Measurements from ENCODE around the gene GPC6. TPM values are rescaled to one million over a fixed set of nuclear protein-coding genes. Genes with fewer than 3 reads are reported as not detected.

The GPC6 gene
- polyA plus RNA-seq, 1 donor from 2014 or later = 9.0 TPM

DNA sequence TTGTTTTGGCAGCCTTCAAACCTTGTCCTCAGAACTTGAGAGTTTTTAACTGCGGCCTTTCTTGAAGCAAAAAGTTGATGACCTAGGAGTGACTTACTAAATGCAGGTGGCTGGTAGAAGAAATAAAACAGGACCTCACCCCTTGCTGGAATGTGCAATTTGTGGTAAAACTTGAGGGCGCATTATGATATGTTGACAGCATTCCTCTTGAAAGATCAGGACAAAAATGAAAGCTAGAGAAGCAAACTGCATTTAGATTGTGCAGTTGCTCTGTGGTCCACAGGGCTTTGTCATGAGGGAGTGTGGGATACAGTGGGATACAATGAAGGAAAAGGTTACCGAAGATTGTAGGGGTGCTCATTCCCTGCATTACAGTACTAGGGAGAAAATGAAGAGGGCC, 504.2 kb downstream of the GPC6 start:
- H3K27me3 ChIP-seq (ENCODE audit: insufficient read depth, low read depth, low read length) = no peaks in the 10 kb centered on the region
- H3K9me2 ChIP-seq (ENCODE audit: insufficient read depth, low read length) = no peaks in the 10 kb centered on the region
- no peak for TF ChIP-seq EZH2 (IDR thresholded peaks at IDR 0.05; ENCODE audit: borderline replicate concordance, insufficient read depth, low read length, poor library complexity, severe bottlenecking)
- TF ChIP-seq, protein P1, sequence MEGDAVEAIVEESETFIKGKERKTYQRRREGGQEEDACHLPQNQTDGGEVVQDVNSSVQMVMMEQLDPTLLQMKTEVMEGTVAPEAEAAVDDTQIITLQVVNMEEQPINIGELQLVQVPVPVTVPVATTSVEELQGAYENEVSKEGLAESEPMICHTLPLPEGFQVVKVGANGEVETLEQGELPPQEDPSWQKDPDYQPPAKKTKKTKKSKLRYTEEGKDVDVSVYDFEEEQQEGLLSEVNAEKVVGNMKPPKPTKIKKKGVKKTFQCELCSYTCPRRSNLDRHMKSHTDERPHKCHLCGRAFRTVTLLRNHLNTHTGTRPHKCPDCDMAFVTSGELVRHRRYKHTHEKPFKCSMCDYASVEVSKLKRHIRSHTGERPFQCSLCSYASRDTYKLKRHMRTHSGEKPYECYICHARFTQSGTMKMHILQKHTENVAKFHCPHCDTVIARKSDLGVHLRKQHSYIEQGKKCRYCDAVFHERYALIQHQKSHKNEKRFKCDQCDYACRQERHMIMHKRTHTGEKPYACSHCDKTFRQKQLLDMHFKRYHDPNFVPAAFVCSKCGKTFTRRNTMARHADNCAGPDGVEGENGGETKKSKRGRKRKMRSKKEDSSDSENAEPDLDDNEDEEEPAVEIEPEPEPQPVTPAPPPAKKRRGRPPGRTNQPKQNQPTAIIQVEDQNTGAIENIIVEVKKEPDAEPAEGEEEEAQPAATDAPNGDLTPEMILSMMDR (IDR thresholded peaks at IDR 0.05; ENCODE audit: poor library complexity, severe bottlenecking) = no peak
- H3F3A ChIP-seq (ENCODE audit: insufficient read depth, low read length, poor library complexity, severe bottlenecking) = peaks cover 4% of the 10 kb centered on the region
- no peaks in the 10 kb centered on the region for H3K79me2 ChIP-seq (replicated peaks; ENCODE audit: insufficient read depth, low read length)
- no peaks in the 10 kb centered on the region for H3K9me3 ChIP-seq (ENCODE audit: low read length)
- no peaks in the 10 kb centered on the region for H3K36me3 ChIP-seq (ENCODE audit: insufficient read depth, low read length)
- no peak overlapping the region for H2AFZ ChIP-seq (ENCODE audit: low read depth, low read length)
- no peak overlapping the region for H3K9ac ChIP-seq (ENCODE audit: low read length)
- no peak overlapping the region for H3K27ac ChIP-seq (ENCODE audit: low read length)
- no peak overlapping the region for H3K4me3 ChIP-seq (ENCODE audit: low read length)
- no peaks in the 10 kb centered on the region for H4K20me1 ChIP-seq (ENCODE audit: insufficient read depth)
- H3K4me2 ChIP-seq (ENCODE audit: low read length) = no peak overlapping the region

GRCh38 chr13:93732186-93732585, 505.6 kb downstream of the GPC6 start:
- Histone ChIP-seq H3K4me2 (ENCODE audit: low read length) (no peak overlapping the region), H3K9ac (ENCODE audit: low read length) (no peak overlapping the region), H3K36me3 (ENCODE audit: insufficient read depth, low read length) (no peaks in the 10 kb centered on the region), H3K4me3 (ENCODE audit: low read length) (no peak overlapping the region), H3K9me2 (ENCODE audit: insufficient read depth, low read length) (no peaks in the 10 kb centered on the region), H2AFZ (ENCODE audit: low read depth, low read length) (no peak overlapping the region), H3K27ac (ENCODE audit: low read length) (peak overlapping the region; percentile 8), H3F3A (ENCODE audit: insufficient read depth, low read length, poor library complexity, severe bottlenecking) (peaks cover 4% of the 10 kb centered on the region), H3K79me2 (replicated peaks; ENCODE audit: insufficient read depth, low read length) (no peaks in the 10 kb centered on the region), H3K27me3 (ENCODE audit: insufficient read depth, low read depth, low read length) (no peaks in the 10 kb centered on the region), H3K9me3 (ENCODE audit: low read length) (no peaks in the 10 kb centered on the region), H4K20me1 (ENCODE audit: insufficient read depth) (no peaks in the 10 kb centered on the region)
- TF ChIP-seq, protein P2, sequence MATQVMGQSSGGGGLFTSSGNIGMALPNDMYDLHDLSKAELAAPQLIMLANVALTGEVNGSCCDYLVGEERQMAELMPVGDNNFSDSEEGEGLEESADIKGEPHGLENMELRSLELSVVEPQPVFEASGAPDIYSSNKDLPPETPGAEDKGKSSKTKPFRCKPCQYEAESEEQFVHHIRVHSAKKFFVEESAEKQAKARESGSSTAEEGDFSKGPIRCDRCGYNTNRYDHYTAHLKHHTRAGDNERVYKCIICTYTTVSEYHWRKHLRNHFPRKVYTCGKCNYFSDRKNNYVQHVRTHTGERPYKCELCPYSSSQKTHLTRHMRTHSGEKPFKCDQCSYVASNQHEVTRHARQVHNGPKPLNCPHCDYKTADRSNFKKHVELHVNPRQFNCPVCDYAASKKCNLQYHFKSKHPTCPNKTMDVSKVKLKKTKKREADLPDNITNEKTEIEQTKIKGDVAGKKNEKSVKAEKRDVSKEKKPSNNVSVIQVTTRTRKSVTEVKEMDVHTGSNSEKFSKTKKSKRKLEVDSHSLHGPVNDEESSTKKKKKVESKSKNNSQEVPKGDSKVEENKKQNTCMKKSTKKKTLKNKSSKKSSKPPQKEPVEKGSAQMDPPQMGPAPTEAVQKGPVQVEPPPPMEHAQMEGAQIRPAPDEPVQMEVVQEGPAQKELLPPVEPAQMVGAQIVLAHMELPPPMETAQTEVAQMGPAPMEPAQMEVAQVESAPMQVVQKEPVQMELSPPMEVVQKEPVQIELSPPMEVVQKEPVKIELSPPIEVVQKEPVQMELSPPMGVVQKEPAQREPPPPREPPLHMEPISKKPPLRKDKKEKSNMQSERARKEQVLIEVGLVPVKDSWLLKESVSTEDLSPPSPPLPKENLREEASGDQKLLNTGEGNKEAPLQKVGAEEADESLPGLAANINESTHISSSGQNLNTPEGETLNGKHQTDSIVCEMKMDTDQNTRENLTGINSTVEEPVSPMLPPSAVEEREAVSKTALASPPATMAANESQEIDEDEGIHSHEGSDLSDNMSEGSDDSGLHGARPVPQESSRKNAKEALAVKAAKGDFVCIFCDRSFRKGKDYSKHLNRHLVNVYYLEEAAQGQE (IDR thresholded peaks at IDR 0.05; ENCODE audit: borderline replicate concordance) = peak; percentile 57
- TF ChIP-seq, protein P1 (IDR thresholded peaks at IDR 0.05; ENCODE audit: poor library complexity, severe bottlenecking) = no peak
- no peak for TF ChIP-seq EZH2 (IDR thresholded peaks at IDR 0.05; ENCODE audit: borderline replicate concordance, insufficient read depth, low read length, poor library complexity, severe bottlenecking)
- TF ChIP-seq TAF1 (IDR thresholded peaks at IDR 0.05; ENCODE audit: low read depth) = no peak

DNA sequence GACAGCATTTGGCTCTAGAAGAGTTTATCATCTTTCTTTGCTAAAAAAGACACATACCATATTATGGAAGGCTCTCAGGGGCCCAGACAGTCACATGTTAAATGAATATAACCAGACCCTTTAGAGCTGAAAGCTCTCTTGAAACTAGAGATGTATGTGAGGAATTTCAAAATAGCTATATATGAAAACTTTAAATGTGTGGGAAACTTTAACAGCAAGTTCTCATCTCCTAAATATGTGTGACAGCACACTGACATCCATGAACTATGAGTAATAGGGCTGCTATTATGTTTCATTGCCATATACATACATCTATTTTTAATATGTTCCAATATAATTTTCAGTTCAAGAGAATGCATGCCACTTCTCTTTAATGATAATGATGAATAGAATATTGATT, 509.5 kb downstream of the GPC6 start:
- H3K36me3 ChIP-seq (ENCODE audit: insufficient read depth, low read length) = no peaks in the 10 kb centered on the region
- H2AFZ ChIP-seq (ENCODE audit: low read depth, low read length) = no peak overlapping the region
- no peak overlapping the region for H3K27ac ChIP-seq (ENCODE audit: low read length)
- no peaks in the 10 kb centered on the region for H3K27me3 ChIP-seq (ENCODE audit: insufficient read depth, low read depth, low read length)
- H3K4me2 ChIP-seq (ENCODE audit: low read length) = no peak overlapping the region
- no peaks in the 10 kb centered on the region for H3K79me2 ChIP-seq (replicated peaks; ENCODE audit: insufficient read depth, low read length)
- no peaks in the 10 kb centered on the region for H3K9me2 ChIP-seq (ENCODE audit: insufficient read depth, low read length)
- peaks cover 4% of the 10 kb centered on the region for H3F3A ChIP-seq (ENCODE audit: insufficient read depth, low read length, poor library complexity, severe bottlenecking)
- no peak overlapping the region for H3K4me3 ChIP-seq (ENCODE audit: low read length)
- no peak overlapping the region for H3K9ac ChIP-seq (ENCODE audit: low read length)
- TF ChIP-seq, protein P1 (IDR thresholded peaks at IDR 0.05; ENCODE audit: poor library complexity, severe bottlenecking) = no peak
- no peak for TF ChIP-seq EZH2 (IDR thresholded peaks at IDR 0.05; ENCODE audit: borderline replicate concordance, insufficient read depth, low read length, poor library complexity, severe bottlenecking)
- TF ChIP-seq SMC3 (conservative IDR thresholded peaks at IDR 0.05; ENCODE audit: poor library complexity) = no peak
- TF ChIP-seq, protein P2 (IDR thresholded peaks at IDR 0.05; ENCODE audit: borderline replicate concordance) = no peak
- no peak for TF ChIP-seq POLR2AphosphoS5 (IDR thresholded peaks at IDR 0.05)
- no peak for TF ChIP-seq MXI1 (conservative IDR thresholded peaks at IDR 0.05; ENCODE audit: poor library complexity, severe bottlenecking)
- no peak for TF ChIP-seq TAF1 (IDR thresholded peaks at IDR 0.05; ENCODE audit: low read depth)
- no peaks in the 10 kb centered on the region for H3K9me3 ChIP-seq (ENCODE audit: low read length)
- H4K20me1 ChIP-seq (ENCODE audit: insufficient read depth) = no peaks in the 10 kb centered on the region

Data from neural cell (in vitro differentiated cells).